ENCODE results near the gene SPEN.
"Not testable (repeated sequence)": the region's sequence is repeated elsewhere in the genome, so short reads cannot be mapped to it uniquely, and the experiment has no call there.

The SPEN gene

DNA sequence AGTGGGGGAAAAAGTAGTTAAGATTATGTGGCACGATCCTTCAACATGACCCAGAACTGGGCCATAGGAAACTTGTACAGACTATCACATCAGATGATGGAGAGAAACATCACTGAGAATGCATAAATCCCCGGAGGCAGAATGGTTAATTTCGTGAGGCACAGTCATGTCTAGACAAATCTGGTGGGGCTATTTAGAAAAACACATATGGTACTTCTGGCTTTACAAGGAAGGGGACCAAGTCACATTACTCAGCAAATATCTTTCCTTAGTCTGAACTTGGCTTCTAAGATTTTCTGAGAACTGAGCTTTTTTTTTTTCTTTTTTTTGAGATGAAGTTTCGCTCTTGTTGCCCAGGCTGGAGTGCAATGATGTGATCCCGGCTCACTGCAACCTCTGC is 30.8 kb upstream of the SPEN start:
- H3K27me3 Mint-ChIP-seq (ENCODE audit: low read depth, poor library complexity) = no peaks in the 10 kb centered on the region
- DNase-seq = no peak
- H3K4me3 Mint-ChIP-seq = no peak overlapping the region
- peaks cover 3% of the 10 kb centered on the region for H3K9me3 Mint-ChIP-seq
- H3K36me3 Mint-ChIP-seq (ENCODE audit: low read depth) = peaks cover 31% of the 10 kb centered on the region
- peaks cover 17% of the 10 kb centered on the region for H3K4me1 Mint-ChIP-seq
- TF ChIP-seq, protein P1, sequence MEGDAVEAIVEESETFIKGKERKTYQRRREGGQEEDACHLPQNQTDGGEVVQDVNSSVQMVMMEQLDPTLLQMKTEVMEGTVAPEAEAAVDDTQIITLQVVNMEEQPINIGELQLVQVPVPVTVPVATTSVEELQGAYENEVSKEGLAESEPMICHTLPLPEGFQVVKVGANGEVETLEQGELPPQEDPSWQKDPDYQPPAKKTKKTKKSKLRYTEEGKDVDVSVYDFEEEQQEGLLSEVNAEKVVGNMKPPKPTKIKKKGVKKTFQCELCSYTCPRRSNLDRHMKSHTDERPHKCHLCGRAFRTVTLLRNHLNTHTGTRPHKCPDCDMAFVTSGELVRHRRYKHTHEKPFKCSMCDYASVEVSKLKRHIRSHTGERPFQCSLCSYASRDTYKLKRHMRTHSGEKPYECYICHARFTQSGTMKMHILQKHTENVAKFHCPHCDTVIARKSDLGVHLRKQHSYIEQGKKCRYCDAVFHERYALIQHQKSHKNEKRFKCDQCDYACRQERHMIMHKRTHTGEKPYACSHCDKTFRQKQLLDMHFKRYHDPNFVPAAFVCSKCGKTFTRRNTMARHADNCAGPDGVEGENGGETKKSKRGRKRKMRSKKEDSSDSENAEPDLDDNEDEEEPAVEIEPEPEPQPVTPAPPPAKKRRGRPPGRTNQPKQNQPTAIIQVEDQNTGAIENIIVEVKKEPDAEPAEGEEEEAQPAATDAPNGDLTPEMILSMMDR (IDR thresholded peaks at IDR 0.05) = no peak
- no peak overlapping the region for H3K27ac Mint-ChIP-seq

DNA sequence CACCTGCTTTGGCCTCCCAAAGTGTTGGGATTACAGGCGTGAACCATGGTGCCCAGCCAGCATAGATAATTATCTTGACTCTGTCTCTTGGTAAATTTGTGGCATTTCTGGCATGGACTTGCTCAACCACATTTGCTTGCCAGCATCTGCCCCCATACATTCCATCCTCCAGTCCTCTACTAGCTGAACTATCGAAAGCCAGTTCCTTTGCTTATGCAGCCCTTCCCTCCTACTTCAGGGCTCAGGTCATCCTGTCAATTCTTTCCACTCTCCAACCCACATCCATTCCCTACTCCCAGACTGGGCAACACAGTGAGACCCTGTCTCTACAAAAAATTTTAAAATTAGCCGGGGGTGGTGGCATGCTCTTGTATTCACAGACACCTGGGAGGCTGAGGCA is 27.0 kb upstream of the SPEN start:
- Mint-ChIP-seq H3K27ac (no peak overlapping the region), H3K4me1 (peaks cover 19% of the 10 kb centered on the region), H3K27me3 (ENCODE audit: low read depth, poor library complexity) (no peaks in the 10 kb centered on the region), H3K36me3 (ENCODE audit: low read depth) (peaks cover 41% of the 10 kb centered on the region), H3K4me3 (no peak overlapping the region), H3K9me3 (peaks cover 7% of the 10 kb centered on the region)
- no peak for DNase-seq
- TF ChIP-seq, protein P1 (IDR thresholded peaks at IDR 0.05) = no peak

DNA sequence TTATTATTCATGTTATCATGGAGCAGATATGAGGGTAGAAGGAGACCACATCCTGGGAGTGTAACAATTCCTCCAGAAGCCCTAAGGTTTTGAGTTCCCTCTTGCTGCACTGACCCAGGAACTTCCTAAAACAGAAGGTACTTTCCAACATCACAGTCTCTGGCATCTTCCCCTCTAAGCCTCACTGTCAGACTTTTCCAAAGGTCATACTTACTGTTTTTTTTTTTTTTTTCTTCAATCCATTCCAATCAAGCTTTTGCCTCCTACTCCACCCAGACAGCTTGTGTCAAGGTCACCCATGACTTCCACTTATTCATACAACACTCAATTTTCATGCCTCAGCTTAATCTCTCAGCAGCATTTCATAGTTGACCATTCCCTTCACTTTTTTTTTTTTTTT is 21.7 kb upstream of the SPEN start:
- H3K9me3 Mint-ChIP-seq = peaks cover 4% of the 10 kb centered on the region
- peak overlapping the region; percentile 66 for H3K27ac Mint-ChIP-seq
- no peak for DNase-seq
- peaks cover 35% of the 10 kb centered on the region for H3K4me1 Mint-ChIP-seq
- H3K36me3 Mint-ChIP-seq (ENCODE audit: low read depth) = peaks cover 43% of the 10 kb centered on the region
- TF ChIP-seq, protein P1 (IDR thresholded peaks at IDR 0.05) = no peak
- H3K27me3 Mint-ChIP-seq (ENCODE audit: low read depth, poor library complexity) = no peaks in the 10 kb centered on the region
- no peak overlapping the region for H3K4me3 Mint-ChIP-seq

DNA sequence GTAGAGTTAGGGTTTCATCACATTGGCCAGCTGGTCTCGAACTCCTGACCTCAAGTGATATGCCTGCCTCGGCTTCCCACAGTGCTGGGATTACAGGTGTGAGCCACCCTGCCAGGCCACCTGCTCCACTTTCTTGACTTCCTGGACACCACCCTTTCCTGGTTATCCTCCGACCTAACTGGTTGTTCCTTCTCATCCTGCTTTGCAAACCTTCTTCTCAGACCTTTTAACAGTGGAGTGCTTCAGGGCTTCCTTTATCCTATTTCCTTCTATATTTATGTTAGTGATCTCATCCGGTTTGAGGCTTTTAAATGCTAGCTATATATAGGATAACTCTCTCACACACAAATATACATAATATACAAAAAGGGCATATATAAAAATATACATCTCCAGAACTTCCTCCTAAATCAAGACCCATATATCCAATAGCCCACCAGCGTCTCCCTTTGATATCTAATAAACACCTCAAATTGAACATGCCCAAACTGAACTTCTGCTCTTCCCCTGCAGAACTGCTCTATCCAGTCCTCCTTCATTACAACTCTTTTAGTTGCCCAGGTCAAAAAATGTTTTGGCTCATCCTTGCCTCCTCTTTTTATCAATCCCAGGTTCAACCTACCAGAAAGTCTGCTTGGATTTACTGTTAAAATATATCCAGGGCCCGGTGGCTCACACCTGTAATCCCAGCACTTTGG is 20.5 kb upstream of the SPEN start:
- peaks cover 4% of the 10 kb centered on the region for H3K27me3 Mint-ChIP-seq (ENCODE audit: low read depth, poor library complexity)
- no peak overlapping the region for H3K27ac Mint-ChIP-seq
- H3K36me3 Mint-ChIP-seq (ENCODE audit: low read depth) = peaks cover 38% of the 10 kb centered on the region
- no peak overlapping the region for H3K4me3 Mint-ChIP-seq
- peaks cover 9% of the 10 kb centered on the region for H3K9me3 Mint-ChIP-seq
- H3K4me1 Mint-ChIP-seq = peaks cover 44% of the 10 kb centered on the region
- TF ChIP-seq, protein P1 (IDR thresholded peaks at IDR 0.05) = no peak
- no peak for DNase-seq

DNA sequence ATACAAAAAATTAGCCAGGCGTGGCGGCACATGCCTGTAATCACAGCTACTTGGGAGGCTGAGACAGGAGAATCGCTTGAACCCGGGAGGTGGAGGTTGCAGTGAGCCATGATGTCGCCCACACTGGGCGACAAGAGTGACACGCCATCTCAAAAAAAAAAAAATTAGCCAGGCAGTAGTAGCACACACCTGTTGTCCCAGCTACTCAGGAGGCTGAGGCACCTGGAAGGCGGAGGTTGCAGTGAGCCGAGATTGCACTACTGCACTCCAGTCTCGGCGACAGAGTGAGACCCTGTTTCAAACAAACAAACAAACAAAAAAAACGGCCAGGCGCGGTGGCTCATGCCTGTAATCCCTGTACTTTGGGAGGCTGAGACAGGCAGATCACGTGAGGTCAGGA is 19.9 kb upstream of the SPEN start:
- not testable (repeated sequence) for H3K4me3 Mint-ChIP-seq; DNase-seq; H3K9me3 Mint-ChIP-seq; H3K27ac Mint-ChIP-seq; H3K27me3 Mint-ChIP-seq (ENCODE audit: low read depth, poor library complexity)
- Mint-ChIP-seq H3K36me3 (ENCODE audit: low read depth) (peaks cover 35% of the 10 kb centered on the region), H3K4me1 (peaks cover 43% of the 10 kb centered on the region)

DNA sequence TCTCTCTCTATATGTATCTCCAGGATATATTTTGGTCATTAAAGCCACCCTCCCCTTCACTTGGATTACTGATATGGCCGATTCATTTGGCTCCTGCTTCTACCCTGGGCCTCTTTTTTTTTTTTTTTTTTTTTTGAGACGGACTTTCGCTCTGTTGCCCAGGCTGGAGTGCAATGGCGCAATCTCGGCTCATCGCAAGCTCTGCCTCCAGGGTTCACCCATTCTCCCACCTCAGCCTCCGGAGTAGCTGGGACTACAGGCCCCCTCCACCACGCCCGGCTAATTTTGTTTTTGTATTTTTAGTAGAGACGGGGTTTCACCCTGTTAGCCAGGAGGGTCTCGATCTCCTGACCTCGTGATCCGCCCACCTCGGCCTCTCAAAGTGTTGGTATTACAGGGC is 18.6 kb upstream of the SPEN start:
- not testable (repeated sequence) for H3K27ac Mint-ChIP-seq; H3K4me3 Mint-ChIP-seq; DNase-seq; H3K27me3 Mint-ChIP-seq (ENCODE audit: low read depth, poor library complexity)
- Mint-ChIP-seq H3K9me3 (peaks cover 18% of the 10 kb centered on the region), H3K4me1 (peaks cover 50% of the 10 kb centered on the region), H3K36me3 (ENCODE audit: low read depth) (peaks cover 44% of the 10 kb centered on the region)

DNA sequence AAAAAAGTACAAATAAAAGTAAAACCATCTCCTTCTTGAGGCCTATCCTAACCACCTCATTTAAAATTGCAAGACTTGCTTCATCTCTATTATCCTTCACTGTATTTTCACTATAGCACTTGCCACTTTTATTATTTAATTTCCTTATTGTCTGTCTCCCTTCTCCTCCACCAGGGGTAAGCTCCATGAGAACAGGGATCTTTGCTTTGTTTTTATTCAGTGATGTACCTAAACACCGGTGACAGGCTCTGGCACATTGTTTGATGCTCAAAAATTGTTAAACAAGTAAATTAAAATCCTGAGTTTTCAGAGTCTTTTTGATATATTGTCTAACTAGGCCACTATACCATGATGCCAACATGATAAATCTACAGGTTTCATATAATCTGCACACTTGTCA is 17.2 kb upstream of the SPEN start:
- DNase-seq = no peak
- Mint-ChIP-seq H3K27me3 (ENCODE audit: low read depth, poor library complexity) (peaks cover 8% of the 10 kb centered on the region), H3K4me3 (no peak overlapping the region), H3K4me1 (peaks cover 56% of the 10 kb centered on the region), H3K27ac (peak overlapping the region; percentile 70), H3K9me3 (peaks cover 19% of the 10 kb centered on the region), H3K36me3 (ENCODE audit: low read depth) (peaks cover 48% of the 10 kb centered on the region)
- TF ChIP-seq, protein P1 (IDR thresholded peaks at IDR 0.05) = no peak

Data from nephron progenitor cell (in vitro differentiated cells).